NCI-H345 (cell line): ENCODE data around the gene ZNG1A.
"Not testable (repeated sequence)": the region's sequence is repeated elsewhere in the genome, so short reads cannot be mapped to it uniquely, and the experiment has no call there.

ENCODE experiments used
- DNase-seq: peaks from one replicate; lab custom pipeline; 2025; lab: John Stamatoyannopoulos, UW

Gene ZNG1A

GRCh38 chr9:94992-95391 is 83.9 kb downstream of the ZNG1A start:
- DNase-seq = not testable (repeated sequence)

- DNase-seq = not testable (repeated sequence)
Observed at GRCh38 chr9:94323-94722, 84.5 kb downstream of the ZNG1A start.

- DNase-seq = not testable (repeated sequence)
Observed at GRCh38 chr9:93909-94308, 84.9 kb downstream of the ZNG1A start.

- DNase-seq = not testable (repeated sequence)
Observed at GRCh38 chr9:90851-91250, 88.0 kb downstream of the ZNG1A start.

- not testable (repeated sequence) for DNase-seq
Observed at GRCh38 chr9:88396-89037, 90.3 kb downstream of the ZNG1A start.

GRCh38 chr9:87860-88259 is 91.0 kb downstream of the ZNG1A start:
- not testable (repeated sequence) for DNase-seq

GRCh38 chr9:87105-87504 is 91.8 kb downstream of the ZNG1A start:
- not testable (repeated sequence) for DNase-seq

GRCh38 chr9:86697-87096 is 92.2 kb downstream of the ZNG1A start:
- DNase-seq = not testable (repeated sequence)

- DNase-seq = not testable (repeated sequence)
Observed at GRCh38 chr9:82932-83689, 95.7 kb downstream of the ZNG1A start.

- not testable (repeated sequence) for DNase-seq
Observed at GRCh38 chr9:78333-78732, 100.5 kb downstream of the ZNG1A start.

- not testable (repeated sequence) for DNase-seq
Observed at GRCh38 chr9:76389-76788, 102.5 kb downstream of the ZNG1A start.

- DNase-seq = not testable (repeated sequence)
Observed at GRCh38 chr9:73900-74525, 104.8 kb downstream of the ZNG1A start.

GRCh38 chr9:73076-73899 is 105.6 kb downstream of the ZNG1A start:
- not testable (repeated sequence) for DNase-seq
